ENCODE data around the gene PLCL1.

DNA sequence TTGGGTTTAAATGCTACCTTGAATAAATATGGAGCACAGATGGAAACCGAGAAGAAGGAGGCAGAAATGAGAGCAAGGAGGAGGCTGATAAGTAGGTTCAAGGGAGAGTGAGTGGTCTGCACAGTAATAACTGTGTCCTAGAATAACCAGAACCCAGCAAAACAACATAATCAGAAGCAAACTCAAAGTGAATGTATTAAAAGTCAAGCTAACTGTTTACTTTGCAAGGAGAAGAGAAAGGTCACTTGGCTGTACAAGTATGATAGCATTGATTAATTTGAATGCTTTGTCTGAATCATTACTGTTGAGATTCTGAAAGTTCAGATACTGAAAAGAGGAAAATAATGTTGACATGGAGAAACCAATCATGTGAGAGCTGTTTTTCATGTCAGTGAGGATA lies 258.8 kb downstream of the PLCL1 start:
- TF ChIP-seq, protein P1, sequence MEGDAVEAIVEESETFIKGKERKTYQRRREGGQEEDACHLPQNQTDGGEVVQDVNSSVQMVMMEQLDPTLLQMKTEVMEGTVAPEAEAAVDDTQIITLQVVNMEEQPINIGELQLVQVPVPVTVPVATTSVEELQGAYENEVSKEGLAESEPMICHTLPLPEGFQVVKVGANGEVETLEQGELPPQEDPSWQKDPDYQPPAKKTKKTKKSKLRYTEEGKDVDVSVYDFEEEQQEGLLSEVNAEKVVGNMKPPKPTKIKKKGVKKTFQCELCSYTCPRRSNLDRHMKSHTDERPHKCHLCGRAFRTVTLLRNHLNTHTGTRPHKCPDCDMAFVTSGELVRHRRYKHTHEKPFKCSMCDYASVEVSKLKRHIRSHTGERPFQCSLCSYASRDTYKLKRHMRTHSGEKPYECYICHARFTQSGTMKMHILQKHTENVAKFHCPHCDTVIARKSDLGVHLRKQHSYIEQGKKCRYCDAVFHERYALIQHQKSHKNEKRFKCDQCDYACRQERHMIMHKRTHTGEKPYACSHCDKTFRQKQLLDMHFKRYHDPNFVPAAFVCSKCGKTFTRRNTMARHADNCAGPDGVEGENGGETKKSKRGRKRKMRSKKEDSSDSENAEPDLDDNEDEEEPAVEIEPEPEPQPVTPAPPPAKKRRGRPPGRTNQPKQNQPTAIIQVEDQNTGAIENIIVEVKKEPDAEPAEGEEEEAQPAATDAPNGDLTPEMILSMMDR (IDR thresholded peaks at IDR 0.05), result no peak
- no peak for TF ChIP-seq POLR2A (IDR thresholded peaks at IDR 0.05)

All from adrenal gland (tissue), 5 donors.